Measurements from ENCODE around the gene FRS2. TPM values are rescaled to one million over a fixed set of nuclear protein-coding genes. Genes with fewer than 3 reads are reported as not detected.
A peak's percentile ranks its signal among the peaks of the same experiment; 100 is the strongest.

FRS2 gene
- 3.5 TPM for polyA plus RNA-seq (2012; ENCODE audit: missing spikeins)

- peak; percentile 79 for TF ChIP-seq POLR2A (IDR thresholded peaks at IDR 0.05; ENCODE audit: low read depth, low read length)
- TF ChIP-seq POLR2AphosphoS5 (IDR thresholded peaks at IDR 0.05; ENCODE audit: low read depth, low read length), result peak; percentile 63
- no peak for TF ChIP-seq TAF1 (IDR thresholded peaks at IDR 0.05; ENCODE audit: borderline replicate concordance, low read depth, low read length)
- DNase-seq (ENCODE audit: insufficient read length) (peak; percentile 91), FAIRE-seq (peak; percentile 98)
Measured at GRCh38 chr12:69470189-69471075, at the start of gene FRS2. Gene FRS2 (plus strand): TSS chr12:69470388. CDS start chr12:69569031, 98,643 bp downstream.

- TF ChIP-seq POLR2AphosphoS5 (IDR thresholded peaks at IDR 0.05; ENCODE audit: low read depth, low read length) (no peak), TAF1 (IDR thresholded peaks at IDR 0.05; ENCODE audit: borderline replicate concordance, low read depth, low read length) (no peak), POLR2A (IDR thresholded peaks at IDR 0.05; ENCODE audit: low read depth, low read length) (no peak)
- no peak for DNase-seq (ENCODE audit: insufficient read length)
- FAIRE-seq, result no peak
Measured at GRCh38 chr12:69421548-69421947, 48.6 kb upstream of the FRS2 start.

- DNase-seq (ENCODE audit: insufficient read length) (no peak), FAIRE-seq (no peak)
Measured at GRCh38 chr12:69423037-69423905, 46.9 kb upstream of the FRS2 start.

GRCh38 chr12:69425417-69425816, 44.8 kb upstream of the FRS2 start:
- DNase-seq (ENCODE audit: insufficient read length) (no peak), FAIRE-seq (no peak)
- TF ChIP-seq POLR2AphosphoS5 (IDR thresholded peaks at IDR 0.05; ENCODE audit: low read depth, low read length), result no peak
- no peak for TF ChIP-seq POLR2A (IDR thresholded peaks at IDR 0.05; ENCODE audit: low read depth, low read length)
- no peak for TF ChIP-seq TAF1 (IDR thresholded peaks at IDR 0.05; ENCODE audit: borderline replicate concordance, low read depth, low read length)

More at GRCh38 chr12:69423037-69423905, 46.9 kb upstream of the FRS2 start:
- TF ChIP-seq TAF1 (IDR thresholded peaks at IDR 0.05; ENCODE audit: borderline replicate concordance, low read depth, low read length) (no peak), POLR2AphosphoS5 (IDR thresholded peaks at IDR 0.05; ENCODE audit: low read depth, low read length) (no peak), POLR2A (IDR thresholded peaks at IDR 0.05; ENCODE audit: low read depth, low read length) (no peak)

- no peak for FAIRE-seq
- TF ChIP-seq TAF1 (IDR thresholded peaks at IDR 0.05; ENCODE audit: borderline replicate concordance, low read depth, low read length) (no peak), POLR2A (IDR thresholded peaks at IDR 0.05; ENCODE audit: low read depth, low read length) (no peak), POLR2AphosphoS5 (IDR thresholded peaks at IDR 0.05; ENCODE audit: low read depth, low read length) (no peak)
- no peak for DNase-seq (ENCODE audit: insufficient read length)
Measured at GRCh38 chr12:69428351-69429073, 41.7 kb upstream of the FRS2 start.

- FAIRE-seq (no peak), DNase-seq (ENCODE audit: insufficient read length) (no peak)
- no peak for TF ChIP-seq POLR2A (IDR thresholded peaks at IDR 0.05; ENCODE audit: low read depth, low read length)
- no peak for TF ChIP-seq POLR2AphosphoS5 (IDR thresholded peaks at IDR 0.05; ENCODE audit: low read depth, low read length)
- TF ChIP-seq TAF1 (IDR thresholded peaks at IDR 0.05; ENCODE audit: borderline replicate concordance, low read depth, low read length), result no peak
Measured at GRCh38 chr12:69430942-69431590, 39.1 kb upstream of the FRS2 start.

GRCh38 chr12:69431591-69432222, 38.5 kb upstream of the FRS2 start:
- no peak for TF ChIP-seq POLR2AphosphoS5 (IDR thresholded peaks at IDR 0.05; ENCODE audit: low read depth, low read length)
- no peak for TF ChIP-seq TAF1 (IDR thresholded peaks at IDR 0.05; ENCODE audit: borderline replicate concordance, low read depth, low read length)
- no peak for TF ChIP-seq POLR2A (IDR thresholded peaks at IDR 0.05; ENCODE audit: low read depth, low read length)
- FAIRE-seq (no peak), DNase-seq (ENCODE audit: insufficient read length) (no peak)

- FAIRE-seq (no peak), DNase-seq (ENCODE audit: insufficient read length) (no peak)
- TF ChIP-seq POLR2AphosphoS5 (IDR thresholded peaks at IDR 0.05; ENCODE audit: low read depth, low read length) (no peak), TAF1 (IDR thresholded peaks at IDR 0.05; ENCODE audit: borderline replicate concordance, low read depth, low read length) (no peak), POLR2A (IDR thresholded peaks at IDR 0.05; ENCODE audit: low read depth, low read length) (no peak)
Measured at GRCh38 chr12:69433653-69434052, 36.5 kb upstream of the FRS2 start.

- no peak for FAIRE-seq
- no peak for TF ChIP-seq POLR2A (IDR thresholded peaks at IDR 0.05; ENCODE audit: low read depth, low read length)
- TF ChIP-seq TAF1 (IDR thresholded peaks at IDR 0.05; ENCODE audit: borderline replicate concordance, low read depth, low read length), result no peak
- TF ChIP-seq POLR2AphosphoS5 (IDR thresholded peaks at IDR 0.05; ENCODE audit: low read depth, low read length), result no peak
- DNase-seq (ENCODE audit: insufficient read length), result no peak
Measured at GRCh38 chr12:69435644-69436043, 34.5 kb upstream of the FRS2 start.

GRCh38 chr12:69437073-69437472, 33.1 kb upstream of the FRS2 start:
- FAIRE-seq (no peak), DNase-seq (ENCODE audit: insufficient read length) (no peak)
- TF ChIP-seq POLR2A (IDR thresholded peaks at IDR 0.05; ENCODE audit: low read depth, low read length), result no peak

All from GM12892 (cell line).